Measurements from ENCODE around the gene SERGEF. TPM values are rescaled to one million over a fixed set of nuclear protein-coding genes. Genes with fewer than 3 reads are reported as not detected.

SERGEF gene
- total and polyA plus RNA-seq, 2 of the 13 experiments (the other 11 are each of a cell fraction or from before 2014, with no cell fraction given): 54.5 to 114 TPM

- TF ChIP-seq, protein P1, sequence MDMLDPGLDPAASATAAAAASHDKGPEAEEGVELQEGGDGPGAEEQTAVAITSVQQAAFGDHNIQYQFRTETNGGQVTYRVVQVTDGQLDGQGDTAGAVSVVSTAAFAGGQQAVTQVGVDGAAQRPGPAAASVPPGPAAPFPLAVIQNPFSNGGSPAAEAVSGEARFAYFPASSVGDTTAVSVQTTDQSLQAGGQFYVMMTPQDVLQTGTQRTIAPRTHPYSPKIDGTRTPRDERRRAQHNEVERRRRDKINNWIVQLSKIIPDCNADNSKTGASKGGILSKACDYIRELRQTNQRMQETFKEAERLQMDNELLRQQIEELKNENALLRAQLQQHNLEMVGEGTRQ (IDR thresholded peaks at IDR 0.05; ENCODE audit: low read depth, low read length): no peak
- TF ChIP-seq, protein P1 (CRISPR knock-in tag; IDR thresholded peaks at IDR 0.05; ENCODE audit: borderline replicate concordance): no peak
- TF ChIP-seq GLI4 (CRISPR knock-in tag; IDR thresholded peaks at IDR 0.05; ENCODE audit: borderline replicate concordance): no peak
Measured at GRCh38 chr11:17901481-17901880, 111.4 kb downstream of the SERGEF start (continued).

GRCh38 chr11:17898782-17899181 is 114.1 kb downstream of the SERGEF start:
- ChIA-PET CTCF (ENCODE audit: low intra/inter-chr PET ratio, low total read pairs) (no interaction called here), POLR2A (no interaction called here)
- no peak overlapping the region for H3K4me3 ChIP-seq (replicated peaks in 1 of 3; ENCODE audit: insufficient read depth in 1 of 3, low read depth in 2 of 3, low read length in 3 of 3)
- H4K20me1 ChIP-seq (ENCODE audit: insufficient read depth, low read length): peaks cover 3% of the 10 kb centered on the region; the same call in 1 of the 2 replicates
- H3K36me3 ChIP-seq (replicated peaks in 1 of 2; ENCODE audit: control insufficient read depth in 1 of 2, insufficient read depth in 2 of 2, low read length in 2 of 2): peaks cover 5 to 36% of the 10 kb centered on the region in 2 experiments
- H3K27me3 ChIP-seq (ENCODE audit: control insufficient read depth in 1 of 2, insufficient read depth in 2 of 2, low read length in 2 of 2): no peaks in the 10 kb centered on the region
- BruUV-seq (replicated peaks): no TSS peak
- TF ChIP-seq KDM5A (IDR thresholded peaks at IDR 0.05; ENCODE audit: borderline replicate concordance, low read length) (no peak), PAF1 (CRISPR knock-in tag; IDR thresholded peaks at IDR 0.05) (no peak), BCL6 (CRISPR knock-in tag; IDR thresholded peaks at IDR 0.05) (no peak), ZNF3 (CRISPR knock-in tag; IDR thresholded peaks at IDR 0.05) (no peak), CEBPG (CRISPR knock-in tag; IDR thresholded peaks at IDR 0.05) (no peak), PBX3 (CRISPR knock-in tag; IDR thresholded peaks at IDR 0.05; ENCODE audit: borderline replicate concordance) (no peak), RNF2 (conservative IDR thresholded peaks at IDR 0.05; ENCODE audit: low read depth) (no peak), MTA1 (CRISPR knock-in tag; IDR thresholded peaks at IDR 0.05; ENCODE audit: borderline replicate concordance) (no peak), BORCS8-MEF2B (CRISPR knock-in tag; IDR thresholded peaks at IDR 0.05) (no peak), POLR2AphosphoS2 (IDR thresholded peaks at IDR 0.05; ENCODE audit: low read depth, low read length) (no peak)
- TF ChIP-seq, protein P2, sequence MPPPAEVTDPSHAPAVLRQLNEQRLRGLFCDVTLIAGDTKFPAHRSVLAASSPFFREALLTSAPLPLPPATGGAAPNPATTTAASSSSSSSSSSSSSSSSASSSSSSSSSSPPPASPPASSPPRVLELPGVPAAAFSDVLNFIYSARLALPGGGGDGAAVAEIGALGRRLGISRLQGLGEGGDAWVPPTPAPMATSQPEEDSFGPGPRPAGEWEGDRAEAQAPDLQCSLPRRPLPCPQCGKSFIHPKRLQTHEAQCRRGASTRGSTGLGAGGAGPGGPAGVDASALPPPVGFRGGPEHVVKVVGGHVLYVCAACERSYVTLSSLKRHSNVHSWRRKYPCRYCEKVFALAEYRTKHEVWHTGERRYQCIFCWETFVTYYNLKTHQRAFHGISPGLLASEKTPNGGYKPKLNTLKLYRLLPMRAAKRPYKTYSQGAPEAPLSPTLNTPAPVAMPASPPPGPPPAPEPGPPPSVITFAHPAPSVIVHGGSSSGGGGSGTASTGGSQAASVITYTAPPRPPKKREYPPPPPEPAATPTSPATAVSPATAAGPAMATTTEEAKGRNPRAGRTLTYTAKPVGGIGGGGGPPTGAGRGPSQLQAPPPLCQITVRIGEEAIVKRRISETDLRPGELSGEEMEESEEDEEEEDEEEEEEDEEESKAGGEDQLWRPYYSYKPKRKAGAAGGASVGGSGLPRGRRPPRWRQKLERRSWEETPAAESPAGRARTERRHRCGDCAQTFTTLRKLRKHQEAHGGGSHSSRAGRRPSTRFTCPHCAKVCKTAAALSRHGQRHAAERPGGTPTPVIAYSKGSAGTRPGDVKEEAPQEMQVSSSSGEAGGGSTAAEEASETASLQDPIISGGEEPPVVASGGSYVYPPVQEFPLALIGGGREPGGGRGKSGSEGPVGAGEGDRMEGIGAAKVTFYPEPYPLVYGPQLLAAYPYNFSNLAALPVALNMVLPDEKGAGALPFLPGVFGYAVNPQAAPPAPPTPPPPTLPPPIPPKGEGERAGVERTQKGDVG (CRISPR knock-in tag; IDR thresholded peaks at IDR 0.05; ENCODE audit: borderline replicate concordance): no peak
- H3K9ac ChIP-seq (ENCODE audit: insufficient read depth, low read depth, low read length): no peak overlapping the region
- intact Hi-C loops (cut with micrococcal nuclease; ENCODE audit: unreplicated experiment) (no loop called here), in situ Hi-C loops (cut with HindIII; ENCODE audit: extremely low pct_ligation_motif_present, low pct_unique_long_range_greater_than_20kb) (no loop called here)
- no peak for FAIRE-seq
- H3K4me2 ChIP-seq (ENCODE audit: low read depth, low read length): no peak overlapping the region
- no peak for ATAC-seq
- no peaks in the 10 kb centered on the region for H3K9me3 ChIP-seq (ENCODE audit: low read length)
- no peak overlapping the region for H3K27ac ChIP-seq (ENCODE audit: extremely low read length, insufficient read depth, low read length)
- DNase-seq (ENCODE audit: low spot score): no peak
- H3K79me2 ChIP-seq (ENCODE audit: insufficient read depth, low read length): no peaks in the 10 kb centered on the region
- 100% methylated on average over 3 of the region's 3 CpGs for WGBS (ENCODE audit: low lambda C conversion rate)
- no peak overlapping the region for H2AFZ ChIP-seq (ENCODE audit: low read length)
- no peaks in the 10 kb centered on the region for H3K4me1 ChIP-seq (ENCODE audit: insufficient read depth, low read length)
